Psoas muscle (tissue), 8 donors: ENCODE data around the gene ZBTB42. TPM values are rescaled to one million over a fixed set of nuclear protein-coding genes. Genes with fewer than 3 reads are reported as not detected.

Source experiments
- ATAC-seq, 4 donors: fragments of 200-7000 bp; cut with Tn5 transposase; one replicate each; pipeline ENCODE4 v1.9.1; 2020; ENCODE audit warnings: moderate library complexity in 3 of 4, mild to moderate bottlenecking in 2 of 4
- DNase-seq, 2 donors: peaks; one replicate each; pipeline ENCODE4 v3.0.0-alpha.2; 2020
- H3K27ac ChIP-seq: fragments of 200-600 bp; one replicate; pipeline ENCODE4 v1.8.0; 2022
- H3K27me3 ChIP-seq, 3 donors: fragments of 200-600 bp in 1 of 3; one replicate each; pipeline versions ENCODE4 v1.6.1 to v1.8.0; 2013 to 2022; ENCODE audit warnings: low read length in 2 of 3, mild to moderate bottlenecking in 2 of 3, moderate library complexity in 1 of 3; ENCODE audit not compliant: insufficient read depth in 3 of 3
- H3K36me3 ChIP-seq, 2 donors: fragments of 200-600 bp in 1 of 2; one replicate each; pipeline versions ENCODE4 v1.6.1 to v1.8.0; 2013 to 2022; ENCODE audit warnings: low read depth in 1 of 2, mild to moderate bottlenecking in 1 of 2, moderate library complexity in 1 of 2; ENCODE audit not compliant: insufficient read depth in 1 of 2
- H3K4me1 ChIP-seq: fragments of 200-600 bp; one replicate; pipeline ENCODE4 v1.8.0; 2022
- H3K4me3 ChIP-seq: fragments of 200-600 bp; one replicate; pipeline ENCODE4 v1.8.0; 2022; ENCODE audit warnings: mild to moderate bottlenecking
- H3K9me3 ChIP-seq: fragments of 200-600 bp; one replicate; pipeline ENCODE4 v1.8.0; 2022
- CTCF ChIP-seq: fragments of 200-600 bp; IDR thresholded peaks from one replicate; pipeline ENCODE4 v1.8.0; 2022; ENCODE audit warnings: antibody characterized with exemption
- WGBS, 3 donors: extraction: QIAGEN DNeasy Blood & Tissue Kit; methylation state at CpG; one replicate each; pipeline versions ENCODE4 v1.1.6 to v1.1.7; 2013; 5-methylcytosine and 5-hydroxymethylcytosine counted together
- intact Hi-C, 2 donors: fragments of 100-400 bp; cut with DNase I; formaldehyde crosslinking; loops; one replicate each; pipeline versions ENCODE4 v1.11.0 to v1.14.2; 2022
- polyA plus RNA-seq, 3 donors: library from polyadenylated mRNA; stranded (reverse); fragments of 200-250 nt; gene quantifications; one replicate each; pipeline ENCODE4 v1.2.3, GENCODE V29; 2013
- total RNA-seq, 4 donors: library from RNA; stranded (reverse); fragmentation: NEBNext Ultra II Directional in 2 of 4; extraction: Animal tissue kit (Norgen Biotek cat#: 25700) in 2 of 4; gene quantifications; one replicate each; pipeline versions ENCODE4 v1.2.1 to v1.2.4, GENCODE V29; 2021 to 2023
- donor health status: healthy with polysubstance abuse.
- donor health status: DM: no; HTN: no; CAD: no; lungs with moderate emphysema.
- donor health status: Bipolar disorder and iron deficiency.
- donor health status: healthy.
- donor health status: DM: yes; HTN: yes; CAD: no.
- donor health status: DM: no; HTN: no; CAD: no.
- donor health status: DM: no; HTN: no; CAD: no.
- donor health status: DM: yes; HTN: yes; CAD: no.

Gene ZBTB42
- total and polyA plus RNA-seq, 7 donors = 4.2 to 7.4 (median 6.2) TPM

GRCh38 chr14:104822821-104823615, 22.1 kb downstream of the ZBTB42 start:
- peaks cover 4% of the 10 kb centered on the region for H3K4me1 ChIP-seq
- H3K4me3 ChIP-seq = no peak overlapping the region
- DNase-seq = no peak
- H3K9me3 ChIP-seq = no peaks in the 10 kb centered on the region
- no peak overlapping the region for H3K27ac ChIP-seq
- intact Hi-C loops = no loop called here
- peaks cover 0 to 14% (median 4%) of the 10 kb centered on the region in 3 donors for H3K27me3 ChIP-seq
- no peaks in the 10 kb centered on the region for H3K36me3 ChIP-seq
- ATAC-seq = no peak
- no peak for TF ChIP-seq CTCF
- 75 to 85% (median 77%) methylated on average over 22 of the region's 22 CpGs for WGBS, 3 donors

GRCh38 chr14:104824353-104824997, 23.6 kb downstream of the ZBTB42 start:
- peaks cover 0 to 14% (median 4%) of the 10 kb centered on the region in 3 donors for H3K27me3 ChIP-seq
- DNase-seq (no peak), ATAC-seq (no peak)
- 96 to 100% (median 99%) methylated on average over 2 of the region's 2 CpGs for WGBS, 3 donors
- no peaks in the 10 kb centered on the region for H3K36me3 ChIP-seq
- peaks cover 4% of the 10 kb centered on the region for H3K4me1 ChIP-seq
- no peak overlapping the region for H3K4me3 ChIP-seq
- TF ChIP-seq CTCF = no peak
- intact Hi-C loops = no loop called here
- H3K9me3 ChIP-seq = no peaks in the 10 kb centered on the region
- no peak overlapping the region for H3K27ac ChIP-seq

DNA sequence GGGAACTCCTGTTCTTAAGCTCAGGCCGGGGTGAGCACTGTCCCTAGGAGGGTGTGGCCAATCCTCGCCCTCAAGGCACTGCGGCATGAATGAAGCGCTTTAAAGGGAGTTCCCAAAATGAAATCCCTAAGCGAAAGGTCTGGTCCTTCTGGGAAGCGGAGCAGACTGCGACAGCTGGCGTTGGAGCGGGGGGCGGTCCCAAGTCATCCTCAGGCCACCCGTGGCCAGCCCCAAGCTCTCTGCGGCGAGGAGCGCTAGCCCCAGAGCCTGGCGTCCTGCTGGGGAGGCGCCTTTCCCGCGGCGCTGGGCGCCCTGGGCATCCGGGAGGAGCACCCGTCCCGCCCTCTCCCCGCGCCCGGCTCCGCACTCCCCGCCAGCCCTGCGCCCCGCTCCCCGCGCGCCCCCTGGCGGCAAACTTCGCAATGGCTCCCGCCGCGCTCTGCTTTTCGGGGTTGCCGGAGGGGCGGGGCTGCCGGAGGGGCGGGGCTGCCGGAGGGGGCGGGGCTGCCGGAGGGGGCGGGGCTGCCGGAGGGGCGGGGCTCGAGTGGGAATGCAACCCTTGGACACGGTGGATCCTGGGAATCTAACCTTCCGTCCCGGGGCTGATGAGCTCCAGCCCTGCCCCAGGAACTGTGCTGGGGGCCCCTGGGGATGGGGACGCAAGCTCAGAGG, 25.4 kb downstream of the ZBTB42 start:
- TF ChIP-seq CTCF = peak; percentile 77
- H3K9me3 ChIP-seq = no peaks in the 10 kb centered on the region
- peaks cover 4% of the 10 kb centered on the region for H3K4me1 ChIP-seq
- H3K27me3 ChIP-seq = peaks cover 0 to 14% (median 4%) of the 10 kb centered on the region in 3 donors
- peak; percentile 91 to 94 for DNase-seq
- intact Hi-C loops = loop anchor here (1.0 to 2.0 kb wide), 2 partner anchors 58 kb away; no protein-coding TSS in a partner anchor
- peak; percentile 93 to 96 (median 95) for ATAC-seq
- H3K4me3 ChIP-seq = peak overlapping the region; percentile 69
- WGBS, 3 donors = 1% methylated on average over 29 to 53 of the region's 54 CpGs
- no peak overlapping the region for H3K27ac ChIP-seq
- H3K36me3 ChIP-seq = no peaks in the 10 kb centered on the region

- ATAC-seq = peak in 2 of 4 donors; percentile 1 to 11
Observed at GRCh38 chr14:104826861-104827176, 25.9 kb downstream of the ZBTB42 start.

More at GRCh38 chr14:104826861-104827176, 25.9 kb downstream of the ZBTB42 start:
- intact Hi-C loops = loop anchor here (1.0 to 2.0 kb wide), 2 partner anchors 58 to 59 kb away; no protein-coding TSS in a partner anchor
- Histone ChIP-seq H3K36me3 (no peaks in the 10 kb centered on the region), H3K4me1 (peaks cover 4% of the 10 kb centered on the region), H3K27ac (no peak overlapping the region), H3K4me3 (peak overlapping the region; percentile 69), H3K9me3 (no peaks in the 10 kb centered on the region), H3K27me3 (peaks cover 0 to 14% (median 4%) of the 10 kb centered on the region in 3 donors)
- 1 to 2% (median 2%) methylated on average over 23 to 27 of the region's 27 CpGs for WGBS, 3 donors
- TF ChIP-seq CTCF = no peak
- DNase-seq = no peak
